ENCODE results near the gene BHLHE41.

- TF ChIP-seq EP300 (conservative IDR thresholded peaks at IDR 0.05; ENCODE audit: poor library complexity, severe bottlenecking) (no peak), POLR2AphosphoS5 (IDR thresholded peaks at IDR 0.05) (no peak), CTCF (IDR thresholded peaks at IDR 0.05; ENCODE audit: poor library complexity, severe bottlenecking) (no peak), EZH2 (IDR thresholded peaks at IDR 0.05; ENCODE audit: borderline replicate concordance, insufficient read depth, low read length, poor library complexity, severe bottlenecking) (no peak), REST (IDR thresholded peaks at IDR 0.05; ENCODE audit: borderline replicate concordance) (no peak)
These were observed 18.5 kb upstream of the BHLHE41 start for GRCh38 chr12:26143291-26143690.

Measured in neural cell (in vitro differentiated cells).